HEK293 (cell line): Measurements from ENCODE around the gene RIPOR1.

Experiments used
- CTCF ChIA-PET: fragments of 350-600 bp; formaldehyde crosslinking; extraction: SDS; loops from one replicate; lab custom pipeline; 2021; ENCODE audit warnings: antibody characterized with exemption; lab: Yijun Ruan, JAX
- POLR2A ChIA-PET: fragments of 300-600 bp; formaldehyde crosslinking; extraction: SDS; loops from one replicate; lab custom pipeline; 2020; ENCODE audit warnings: antibody characterized with exemption, inconsistent platforms; lab: Yijun Ruan, JAX
- H3K27ac ChIP-seq: fragments of 200-500 bp; sonication (Bioruptor generic); 2 replicates; pipeline ENCODE4 v1.5.1; 2014; ENCODE audit warnings: low read depth, low read length, control low read depth, inconsistent platforms; ENCODE audit errors: extremely low read depth
- H3K36me3 ChIP-seq, 2 experiments: fragments of 200-500 bp in 1 of 2; sonication (Bioruptor generic) in 1 of 2; 1 replicate in 1 of 2; 2 replicates in 1 of 2; pipeline ENCODE4 v1.5.1; 2014 to 2017; ENCODE audit warnings: inconsistent platforms in 2 of 2, low read length in 2 of 2; ENCODE audit not compliant: control insufficient read depth in 2 of 2, insufficient read depth in 1 of 2
- H3K4me1 ChIP-seq: fragments of 200-500 bp; sonication (Bioruptor generic); 2 replicates; pipeline ENCODE4 v1.5.1; 2014; ENCODE audit warnings: mild to moderate bottlenecking, low read length, inconsistent platforms; ENCODE audit not compliant: control insufficient read depth, insufficient read depth
- H3K4me3 ChIP-seq: 2 replicates; pipeline ENCODE4 v1.5.1; 2011; ENCODE audit warnings: low read depth, mild to moderate bottlenecking, control low read depth, low read length, moderate library complexity
- H3K9me3 ChIP-seq: fragments of 200-500 bp; sonication (Bioruptor generic); 2 replicates; pipeline ENCODE4 v1.5.1; 2014; ENCODE audit warnings: low read depth, low read length, inconsistent platforms; ENCODE audit not compliant: control insufficient read depth, insufficient read depth
- HOXA7 ChIP-seq: sonication (generic); formaldehyde crosslinking; IDR thresholded peaks from 2 replicates; pipeline ENCODE4 v1.8.1; 2022; ENCODE audit warnings: missing genetic modification reagents, borderline replicate concordance
- HOXC10 ChIP-seq: sonication (generic); formaldehyde crosslinking; IDR thresholded peaks from 2 replicates; pipeline ENCODE4 v1.8.1; 2023; ENCODE audit warnings: mild to moderate bottlenecking, missing genetic modification reagents
- KLF17 ChIP-seq: fragments of 450-650 bp; formaldehyde crosslinking; IDR thresholded peaks from 2 replicates; pipeline ENCODE4 v1.5.1; 2016; ENCODE audit warnings: missing biosample characterization, missing genetic modification characterization
- MZF1 ChIP-seq: fragments of 450-650 bp; formaldehyde crosslinking; IDR thresholded peaks from 2 replicates; pipeline ENCODE4 v1.5.1; 2017; ENCODE audit warnings: missing biosample characterization, missing genetic modification characterization, borderline replicate concordance
- PBX3 ChIP-seq: sonication (generic); formaldehyde crosslinking; IDR thresholded peaks from 2 replicates; pipeline ENCODE4 v1.8.1; 2022; ENCODE audit warnings: mild to moderate bottlenecking, moderate library complexity, missing genetic modification reagents
- PRDM1 ChIP-seq: fragments of 450-650 bp; formaldehyde crosslinking; IDR thresholded peaks from 2 replicates; pipeline ENCODE4; 2016; ENCODE audit warnings: missing biosample characterization, missing genetic modification characterization
- PRDM4 ChIP-seq: fragments of 450-650 bp; formaldehyde crosslinking; IDR thresholded peaks from 2 replicates; pipeline ENCODE4 v1.5.1; 2017; ENCODE audit warnings: missing biosample characterization, missing genetic modification characterization
- SALL2 ChIP-seq: fragments of 450-650 bp; formaldehyde crosslinking; IDR thresholded peaks from 2 replicates; pipeline ENCODE4 v1.5.0; 2017; ENCODE audit warnings: missing biosample characterization, mild to moderate bottlenecking, missing genetic modification characterization, borderline replicate concordance
- SCRT2 ChIP-seq: fragments of 450-650 bp; formaldehyde crosslinking; IDR thresholded peaks from 2 replicates; pipeline ENCODE4 v1.5.1; 2016; ENCODE audit warnings: missing biosample characterization, missing genetic modification characterization
- WT1 ChIP-seq: fragments of 450-650 bp; formaldehyde crosslinking; IDR thresholded peaks from 2 replicates; pipeline ENCODE4 v1.5.1; 2016; ENCODE audit warnings: missing biosample characterization, missing genetic modification characterization
- ZNF10 ChIP-seq: fragments of 450-650 bp; formaldehyde crosslinking; IDR thresholded peaks from 2 replicates; pipeline ENCODE4 v1.5.1; 2017; ENCODE audit warnings: missing biosample characterization, missing genetic modification characterization
- ZNF202 ChIP-seq: fragments of 450-650 bp; formaldehyde crosslinking; IDR thresholded peaks from 2 replicates; pipeline ENCODE4 v1.5.1; 2016; ENCODE audit warnings: missing biosample characterization, missing genetic modification characterization, borderline replicate concordance
- ZNF366 ChIP-seq: fragments of 450-650 bp; formaldehyde crosslinking; conservative IDR thresholded peaks from 2 replicates; pipeline ENCODE4 v1.5.1; 2016; ENCODE audit warnings: missing biosample characterization, missing genetic modification characterization
- ZNF398 ChIP-seq: fragments of 450-650 bp; formaldehyde crosslinking; IDR thresholded peaks from 2 replicates; pipeline ENCODE4 v1.5.1; 2017; ENCODE audit warnings: missing biosample characterization, missing genetic modification characterization
- ZNF510 ChIP-seq: fragments of 450-650 bp; formaldehyde crosslinking; IDR thresholded peaks from 2 replicates; pipeline ENCODE4 v1.5.1; 2018; ENCODE audit warnings: mild to moderate bottlenecking, missing genetic modification characterization, missing biosample characterization; ENCODE audit not compliant: insufficient replicate concordance
- ZNF513 ChIP-seq: fragments of 450-650 bp; IDR thresholded peaks from 2 replicates; pipeline ENCODE4 v1.5.1; 2018; ENCODE audit warnings: missing biosample characterization, missing genetic modification characterization
- ZNF521 ChIP-seq: fragments of 450-650 bp; formaldehyde crosslinking; IDR thresholded peaks from 2 replicates; pipeline ENCODE4 v1.5.1; 2017; ENCODE audit warnings: missing biosample characterization, mild to moderate bottlenecking, missing genetic modification characterization
- ZNF558 ChIP-seq: fragments of 450-650 bp; formaldehyde crosslinking; IDR thresholded peaks from 2 replicates; pipeline ENCODE4 v1.5.1; 2016; ENCODE audit warnings: missing biosample characterization, missing genetic modification characterization
- ZNF629 ChIP-seq: fragments of 450-650 bp; formaldehyde crosslinking; IDR thresholded peaks from 2 replicates; pipeline ENCODE4 v1.5.1; 2017; ENCODE audit warnings: missing biosample characterization, missing genetic modification characterization
- ZNF664 ChIP-seq: fragments of 450-650 bp; formaldehyde crosslinking; IDR thresholded peaks from 2 replicates; pipeline ENCODE4 v1.5.1; 2016; ENCODE audit warnings: missing biosample characterization, missing genetic modification characterization
- ZNF837 ChIP-seq: fragments of 450-650 bp; formaldehyde crosslinking; IDR thresholded peaks from 2 replicates; pipeline ENCODE4 v1.5.1; 2016; ENCODE audit warnings: missing biosample characterization, missing genetic modification characterization
- ZSCAN30 ChIP-seq: fragments of 450-650 bp; IDR thresholded peaks from 2 replicates; pipeline ENCODE4 v1.5.1; 2018; ENCODE audit warnings: missing biosample characterization, mild to moderate bottlenecking, missing genetic modification characterization, moderate library complexity

RIPOR1 gene

GRCh38 chr16:67480833-67481560 is 47.6 kb upstream of the RIPOR1 start, which contains the start of gene ATP6V0D1 (continued):
- no peak for TF ChIP-seq MZF1
- peak; percentile 60 for TF ChIP-seq PRDM1 (tag by site-specific recombination)
- TF ChIP-seq ZNF398 (tag by site-specific recombination), result no peak
- TF ChIP-seq ZNF521 (tag by site-specific recombination), result no peak
- no peak for TF ChIP-seq HOXC10 (CRISPR knock-in tag)

- Histone ChIP-seq H3K4me1 (no peaks in the 10 kb centered on the region), H3K27ac (peak overlapping the region; percentile 18; the same call in 1 of the 2 replicates), H3K9me3 (no peaks in the 10 kb centered on the region), H3K4me3 (peak overlapping the region; percentile 52), H3K36me3 (peaks cover 0 to 24% of the 10 kb centered on the region in 2 experiments; a peak in 1 of 3 replicates)
- ChIA-PET CTCF (interaction anchor here (0.5 to 2.7 kb wide), 28 partner anchors 7 to 974 kb away, joined by 3 to 17 read pairs (median 4); partner anchors contain the start of genes KCTD19, LRRC36 and RIPOR1), POLR2A (interaction anchor here (0.5 to 1.8 kb wide), 10 partner anchors 15 to 358 kb away, joined by 3 to 7 read pairs (median 4); partner anchors contain the start of genes CTCF and FHOD1)
- peak; percentile 28; the same call in 1 of the 2 replicates for TF ChIP-seq MZF1
- TF ChIP-seq ZNF366 (tag by site-specific recombination), result peak; percentile 55; the same call in 1 of the 2 replicates
- no peak for TF ChIP-seq ZNF837 (tag by site-specific recombination)
- TF ChIP-seq ZNF513 (tag by site-specific recombination), result 0 out of 2 replicates have a peak, but pooled peaks have one; percentile 0
- TF ChIP-seq KLF17 (tag by site-specific recombination), result 0 out of 2 replicates have a peak, but pooled peaks have one; percentile 11
- no peak for TF ChIP-seq SCRT2 (tag by site-specific recombination)
Observed at GRCh38 chr16:67481561-67482232, 46.9 kb upstream of the RIPOR1 start.

GRCh38 chr16:67482233-67482924 is 46.2 kb upstream of the RIPOR1 start:
- CTCF ChIA-PET, result interaction anchor here (1.5 to 1.8 kb wide), 4 partner anchors 9 to 34 kb away, joined by 5 to 12 read pairs (median 8); no protein-coding TSS in a partner anchor
- Histone ChIP-seq H3K36me3 (peaks cover 0 to 24% of the 10 kb centered on the region in 2 experiments; a peak in 1 of 3 replicates), H3K9me3 (no peaks in the 10 kb centered on the region), H3K27ac (no peak overlapping the region), H3K4me3 (no peak overlapping the region), H3K4me1 (no peaks in the 10 kb centered on the region)
- POLR2A ChIA-PET, result no interaction called here
- TF ChIP-seq ZNF558 (tag by site-specific recombination) (no peak), PBX3 (CRISPR knock-in tag) (no peak), PRDM4 (tag by site-specific recombination) (no peak), ZNF202 (tag by site-specific recombination) (no peak), HOXA7 (CRISPR knock-in tag) (no peak), SALL2 (tag by site-specific recombination) (no peak), WT1 (tag by site-specific recombination) (no peak), ZNF510 (no peak), ZNF629 (tag by site-specific recombination) (no peak), ZNF10 (tag by site-specific recombination) (no peak), ZSCAN30 (no peak), ZNF664 (tag by site-specific recombination) (no peak)
